Motor neuron (in vitro differentiated cells): ENCODE data around the gene FAM149A. TPM values are rescaled to one million over a fixed set of nuclear protein-coding genes. Genes with fewer than 3 reads are reported as not detected.

Experiments used
- ATAC-seq, 8 experiments: fragments of 200-7000 bp; cut with Tn5 transposase; replicated peaks in 6 of 8; 2 replicates each; pipeline ENCODE4 v1.8.0; 2021; ENCODE audit warnings: mild to moderate bottlenecking in 8 of 8, moderate library complexity in 8 of 8
- H3K27ac ChIP-seq, 2 donors: fragments of 250-450 bp; sonication (Bioruptor Pico); 2 replicates each; pipeline ENCODE4 v1.9.0; 2021; ENCODE audit warnings: antibody characterized with exemption in 2 of 2, mild to moderate bottlenecking in 2 of 2, moderate library complexity in 1 of 2
- H3K4me1 ChIP-seq, 2 donors: fragments of 250-450 bp; sonication (Bioruptor Pico); replicated peaks in 1 of 2; 2 replicates each; pipeline ENCODE4 v1.6.1; 2021; ENCODE audit warnings: antibody characterized with exemption in 2 of 2, mild to moderate bottlenecking in 2 of 2, moderate library complexity in 1 of 2
- H3K4me3 ChIP-seq, 5 donors: fragments of 250-450 bp; sonication (Bioruptor Pico); 2 replicates each; pipeline ENCODE4 v1.9.0; 2021; ENCODE audit warnings: antibody characterized with exemption in 5 of 5, mild to moderate bottlenecking in 5 of 5, moderate library complexity in 4 of 5
- WGBS, 10 experiments: fragments of 450-650 bp; shearing (Covaris generic); methylation state at CpG; one replicate each; pipeline ENCODE4 v1.0.0; 2022; 5-methylcytosine and 5-hydroxymethylcytosine counted together
- in situ Hi-C, 9 experiments: fragments of 400-800 bp; cut with MboI; loops; one replicate each; pipeline ENCODE4 v1.15.0; 2021; ENCODE audit warnings: low sequenced_read_pairs in 9 of 9, low pct_unique_long_range_greater_than_20kb in 2 of 9; ENCODE audit not compliant: unreplicated experiment in 9 of 9
- total RNA-seq, 8 experiments: library from RNA; unstranded; fragments of 300-600 nt; gene quantifications; 2 replicates each; pipeline versions ENCODE4 v1.2.3 to v1.2.4, GENCODE V29; 2022

Gene FAM149A
- total RNA-seq, 8 experiments from 2014 or later: 2.3 to 13.2 (median 7.0) TPM

GRCh38 chr4:186148336-186148975 lies 44.0 kb downstream of the FAM149A start:
- Histone ChIP-seq H3K4me1 (peaks cover 7% of the 10 kb centered on the region in 2 donors), H3K4me3 (no peak overlapping the region), H3K27ac (no peak overlapping the region)
- in situ Hi-C loops: no loop called here
- WGBS, 10 experiments: 64 to 100% (median 78%) methylated on average over 1 of the region's 1 CpG; no CpG with 5 or more reads in 2 of the 10 experiments
- no peak for ATAC-seq

GRCh38 chr4:186149872-186150271 lies 45.4 kb downstream of the FAM149A start:
- no peak overlapping the region for H3K27ac ChIP-seq
- ATAC-seq: peak in 3 of 8 experiments; percentile 10 to 59 (median 45)
- WGBS, 10 experiments: 0 to 100% (median 61%) methylated on average over 1 to 13 of the region's 14 CpGs
- no peak overlapping the region for H3K4me3 ChIP-seq
- H3K4me1 ChIP-seq: peaks cover 0 to 3% of the 10 kb centered on the region in 2 donors
- in situ Hi-C loops: no loop called here

GRCh38 chr4:186150926-186151325 lies 46.4 kb downstream of the FAM149A start:
- ATAC-seq: no peak
- 79 to 100% (median 97%) methylated on average over 1 to 9 of the region's 13 CpGs; no CpG with 5 or more reads in 2 of the 10 experiments for WGBS, 10 experiments
- Histone ChIP-seq H3K4me1 (no peaks in the 10 kb centered on the region), H3K4me3 (no peak overlapping the region), H3K27ac (no peak overlapping the region)
- in situ Hi-C loops: no loop called here

GRCh38 chr4:186151499-186151898 lies 47.0 kb downstream of the FAM149A start:
- Histone ChIP-seq H3K27ac (no peak overlapping the region), H3K4me3 (no peak overlapping the region), H3K4me1 (no peaks in the 10 kb centered on the region)
- WGBS, 10 experiments: 35 to 100% (median 91%) methylated on average over 1 to 7 of the region's 7 CpGs; no CpG with 5 or more reads in 2 of the 10 experiments
- no peak for ATAC-seq
- in situ Hi-C loops: no loop called here

GRCh38 chr4:186158021-186158813 lies 53.7 kb downstream of the FAM149A start:
- no peaks in the 10 kb centered on the region for H3K4me1 ChIP-seq
- in situ Hi-C loops: no loop called here
- ATAC-seq: peak in 1 of 8 experiments; percentile 43
- no peak overlapping the region for H3K4me3 ChIP-seq
- WGBS, 10 experiments: 0 to 100% (median 37%) methylated on average over 1 to 2 of the region's 17 CpGs; no CpG with 5 or more reads in 4 of the 10 experiments
- no peak overlapping the region for H3K27ac ChIP-seq

- 30 to 100% (median 75%) methylated on average over 1 to 5 of the region's 5 CpGs for WGBS, 10 experiments
- in situ Hi-C loops: no loop called here
Observed at GRCh38 chr4:186158966-186159365, 54.5 kb downstream of the FAM149A start.

GRCh38 chr4:186159613-186160012 lies 55.1 kb downstream of the FAM149A start:
- 40 to 100% (median 84%) methylated on average over 1 to 3 of the region's 6 CpGs; no CpG with 5 or more reads in 4 of the 10 experiments for WGBS, 10 experiments
- in situ Hi-C loops: no loop called here

More at GRCh38 chr4:186158966-186159365, 54.5 kb downstream of the FAM149A start:
- ATAC-seq: no peak
- Histone ChIP-seq H3K4me3 (no peak overlapping the region), H3K4me1 (no peaks in the 10 kb centered on the region), H3K27ac (no peak overlapping the region)

GRCh38 chr4:186161138-186161537 lies 56.6 kb downstream of the FAM149A start:
- ATAC-seq: no peak
- in situ Hi-C loops: no loop called here
- H3K4me1 ChIP-seq: no peaks in the 10 kb centered on the region
- WGBS, 10 experiments: 33 to 94% (median 78%) methylated on average over 2 to 6 of the region's 6 CpGs; no CpG with 5 or more reads in 2 of the 10 experiments
- no peak overlapping the region for H3K27ac ChIP-seq
- no peak overlapping the region for H3K4me3 ChIP-seq

More at GRCh38 chr4:186159613-186160012, 55.1 kb downstream of the FAM149A start:
- Histone ChIP-seq H3K4me3 (no peak overlapping the region), H3K27ac (no peak overlapping the region), H3K4me1 (no peaks in the 10 kb centered on the region)
- no peak for ATAC-seq

- ATAC-seq: no peak
- WGBS, 10 experiments: 52 to 97% (median 88%) methylated on average over 6 to 15 of the region's 15 CpGs
- in situ Hi-C loops: no loop called here
Observed at GRCh38 chr4:186166852-186167512, 62.5 kb downstream of the FAM149A start.

GRCh38 chr4:186167605-186168004 lies 63.1 kb downstream of the FAM149A start:
- H3K27ac ChIP-seq: no peak overlapping the region
- no peak for ATAC-seq
- WGBS, 10 experiments: 22 to 100% (median 92%) methylated on average over 1 to 5 of the region's 5 CpGs; no CpG with 5 or more reads in 2 of the 10 experiments
- H3K4me3 ChIP-seq: no peak overlapping the region
- no peaks in the 10 kb centered on the region for H3K4me1 ChIP-seq
- in situ Hi-C loops: no loop called here

More at GRCh38 chr4:186166852-186167512, 62.5 kb downstream of the FAM149A start:
- Histone ChIP-seq H3K27ac (no peak overlapping the region), H3K4me1 (no peaks in the 10 kb centered on the region), H3K4me3 (no peak overlapping the region)

GRCh38 chr4:186168750-186169149 lies 64.2 kb downstream of the FAM149A start:
- H3K4me1 ChIP-seq: no peaks in the 10 kb centered on the region
- H3K4me3 ChIP-seq: no peak overlapping the region
- ATAC-seq: no peak
- in situ Hi-C loops: no loop called here
- 0 to 100% (median 83%) methylated on average over 1 to 9 of the region's 9 CpGs; no CpG with 5 or more reads in 4 of the 10 experiments for WGBS, 10 experiments
- no peak overlapping the region for H3K27ac ChIP-seq

GRCh38 chr4:186169333-186169944 lies 64.9 kb downstream of the FAM149A start:
- in situ Hi-C loops: no loop called here
- H3K27ac ChIP-seq: no peak overlapping the region
- ATAC-seq: no peak
- 41 to 95% (median 83%) methylated on average over 1 to 8 of the region's 18 CpGs; no CpG with 5 or more reads in 2 of the 10 experiments for WGBS, 10 experiments
- H3K4me3 ChIP-seq: no peak overlapping the region
- no peaks in the 10 kb centered on the region for H3K4me1 ChIP-seq
